Loucy (cell line): ENCODE results near the gene TTC7B.

ENCODE experiments used
- EZH2phosphoT487 ChIP-seq: fragments of 200-600 bp; IDR thresholded peaks from 2 replicates; pipeline ENCODE4 v1.6.1; 2018; ENCODE audit warnings: antibody characterized with exemption, mild to moderate bottlenecking, moderate library complexity, borderline replicate concordance
- TF ChIP-seq, protein P1 (sequence below): fragments of 200-600 bp; sonication (generic); conservative IDR thresholded peaks from 2 replicates; pipeline ENCODE4 v1.5.1; 2014; ENCODE audit warnings: mild to moderate bottlenecking, antibody characterized with exemption, low read length

DNA sequence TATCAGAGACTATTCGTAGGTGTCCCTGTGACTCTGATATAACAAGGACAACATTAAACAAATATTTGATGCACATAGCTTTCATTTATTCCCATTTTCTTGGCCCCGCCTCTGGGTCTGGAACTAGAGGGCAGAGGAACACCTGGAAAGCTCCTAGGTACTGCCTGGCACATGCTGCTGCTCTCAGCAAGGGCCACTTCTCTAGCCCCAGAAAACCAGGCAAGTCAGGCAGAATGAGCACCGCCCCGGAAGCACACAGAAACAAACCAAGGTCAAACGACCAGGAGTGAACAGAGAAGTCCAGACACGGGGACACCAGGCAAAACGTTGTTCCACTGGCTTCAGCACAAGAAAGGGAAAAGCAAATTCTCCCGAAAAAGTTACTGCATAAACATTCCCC lies 76.1 kb downstream of the TTC7B start:
- TF ChIP-seq, protein P1, sequence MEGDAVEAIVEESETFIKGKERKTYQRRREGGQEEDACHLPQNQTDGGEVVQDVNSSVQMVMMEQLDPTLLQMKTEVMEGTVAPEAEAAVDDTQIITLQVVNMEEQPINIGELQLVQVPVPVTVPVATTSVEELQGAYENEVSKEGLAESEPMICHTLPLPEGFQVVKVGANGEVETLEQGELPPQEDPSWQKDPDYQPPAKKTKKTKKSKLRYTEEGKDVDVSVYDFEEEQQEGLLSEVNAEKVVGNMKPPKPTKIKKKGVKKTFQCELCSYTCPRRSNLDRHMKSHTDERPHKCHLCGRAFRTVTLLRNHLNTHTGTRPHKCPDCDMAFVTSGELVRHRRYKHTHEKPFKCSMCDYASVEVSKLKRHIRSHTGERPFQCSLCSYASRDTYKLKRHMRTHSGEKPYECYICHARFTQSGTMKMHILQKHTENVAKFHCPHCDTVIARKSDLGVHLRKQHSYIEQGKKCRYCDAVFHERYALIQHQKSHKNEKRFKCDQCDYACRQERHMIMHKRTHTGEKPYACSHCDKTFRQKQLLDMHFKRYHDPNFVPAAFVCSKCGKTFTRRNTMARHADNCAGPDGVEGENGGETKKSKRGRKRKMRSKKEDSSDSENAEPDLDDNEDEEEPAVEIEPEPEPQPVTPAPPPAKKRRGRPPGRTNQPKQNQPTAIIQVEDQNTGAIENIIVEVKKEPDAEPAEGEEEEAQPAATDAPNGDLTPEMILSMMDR: no peak
- TF ChIP-seq EZH2phosphoT487: no peak
